SH-SY5Y (cell line): ENCODE results near the gene PHC2.

Experiments
- GATA2 ChIP-seq: IDR thresholded peaks from 2 replicates; pipeline ENCODE4 v1.6.1; 2011; ENCODE audit warnings: mild to moderate bottlenecking, low read depth, low read length
- GATA3 ChIP-seq: IDR thresholded peaks from 2 replicates; pipeline ENCODE4 v1.6.1; 2011; ENCODE audit warnings: low read depth, mild to moderate bottlenecking, low read length, moderate library complexity

DNA sequence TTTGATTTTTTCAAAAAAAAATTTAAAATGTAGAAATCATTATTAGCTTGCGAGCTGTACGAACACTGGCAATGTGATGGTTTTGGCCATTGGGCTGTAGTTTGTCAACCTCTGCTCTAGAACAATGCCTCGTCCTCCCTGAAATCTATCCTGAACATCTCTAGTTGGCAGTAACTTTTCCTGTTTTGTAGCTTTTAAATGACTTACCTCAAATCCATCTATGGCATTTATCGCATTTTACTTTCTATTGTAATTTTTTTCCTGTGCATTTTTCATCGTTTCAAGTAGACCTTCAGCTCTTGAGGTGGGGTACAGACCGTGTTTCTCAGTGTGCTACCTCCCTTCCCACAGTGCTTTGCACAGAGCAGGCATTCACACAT, 79.6 kb downstream of the PHC2 start:
- TF ChIP-seq GATA2 = no peak
- no peak for TF ChIP-seq GATA3
